Sigmoid colon (tissue), 4 donors: ENCODE measurements around the gene PRKAG2.

Experiments
- CTCF ChIP-seq, 4 experiments: fragments of 450-650 bp in 3 of 4; fragments of 200-600 bp in 1 of 4; IDR thresholded peaks; one replicate each; pipeline ENCODE4 v1.5.1; 2016 to 2019; ENCODE audit warnings: antibody characterized with exemption in 4 of 4, mild to moderate bottlenecking in 3 of 4, moderate library complexity in 2 of 4
- EP300 ChIP-seq, 4 donors: sonication (generic); formaldehyde crosslinking; IDR thresholded peaks; one replicate each; pipeline ENCODE4 v1.6.1; 2017; ENCODE audit warnings: antibody characterized with exemption in 4 of 4

DNA sequence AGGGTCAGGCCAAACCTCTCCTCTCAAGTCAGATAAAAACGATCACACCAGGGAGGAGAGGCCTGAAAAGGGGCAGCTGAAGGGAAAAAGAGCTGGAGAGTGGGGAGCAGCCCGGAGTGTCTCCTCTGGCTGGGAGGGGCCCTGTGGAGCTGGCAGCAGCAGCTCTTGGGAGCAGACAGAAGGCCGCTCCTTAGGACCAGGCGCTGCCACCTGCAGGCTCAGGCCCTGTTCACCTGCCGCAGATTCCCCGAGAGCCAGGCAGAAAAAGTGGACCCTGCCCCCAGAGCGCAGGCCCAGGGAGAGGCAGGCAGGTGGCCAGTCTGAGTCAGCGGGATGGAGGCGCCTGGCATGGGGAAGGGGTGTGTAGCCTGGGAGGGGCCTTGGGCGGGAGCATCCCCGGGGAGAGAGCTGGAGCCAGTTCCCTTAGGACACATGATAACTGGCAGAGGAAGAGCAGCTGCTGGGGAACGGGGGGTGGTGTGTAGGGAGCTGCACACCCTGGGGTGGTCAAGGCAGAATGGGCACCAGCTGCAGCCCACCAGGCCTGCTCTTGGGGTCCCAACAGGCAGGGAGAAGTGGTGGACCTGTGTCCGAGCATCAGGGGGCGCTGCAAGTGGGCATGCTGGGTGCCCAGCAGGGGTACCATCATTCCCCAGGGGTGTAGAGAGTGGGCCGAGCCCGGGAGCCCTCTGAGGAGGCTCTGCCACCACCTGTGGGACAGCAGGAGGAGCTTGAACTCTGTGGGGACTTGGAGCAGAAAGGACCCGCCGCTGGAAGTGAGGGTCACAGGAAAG, 180.0 kb downstream of the PRKAG2 start:
- TF ChIP-seq CTCF (IDR thresholded peaks at IDR 0.05) (no peak), EP300 (IDR thresholded peaks at IDR 0.05) (no peak)
